Uterine smooth muscle cell (primary cell): ENCODE data around the gene LEO1. TPM values are rescaled to one million over a fixed set of nuclear protein-coding genes. Genes with fewer than 3 reads are reported as not detected.

Experiments used
- total RNA-seq: library from RNA; depleted of rRNA; stranded (reverse); fragments of >200 nt; gene quantifications from 2 replicates; pipeline ENCODE4 v1.2.3, GENCODE V29; 2014

The LEO1 gene
- total RNA-seq: 34.4 and 42.7 TPM in 2 replicates

DNA sequence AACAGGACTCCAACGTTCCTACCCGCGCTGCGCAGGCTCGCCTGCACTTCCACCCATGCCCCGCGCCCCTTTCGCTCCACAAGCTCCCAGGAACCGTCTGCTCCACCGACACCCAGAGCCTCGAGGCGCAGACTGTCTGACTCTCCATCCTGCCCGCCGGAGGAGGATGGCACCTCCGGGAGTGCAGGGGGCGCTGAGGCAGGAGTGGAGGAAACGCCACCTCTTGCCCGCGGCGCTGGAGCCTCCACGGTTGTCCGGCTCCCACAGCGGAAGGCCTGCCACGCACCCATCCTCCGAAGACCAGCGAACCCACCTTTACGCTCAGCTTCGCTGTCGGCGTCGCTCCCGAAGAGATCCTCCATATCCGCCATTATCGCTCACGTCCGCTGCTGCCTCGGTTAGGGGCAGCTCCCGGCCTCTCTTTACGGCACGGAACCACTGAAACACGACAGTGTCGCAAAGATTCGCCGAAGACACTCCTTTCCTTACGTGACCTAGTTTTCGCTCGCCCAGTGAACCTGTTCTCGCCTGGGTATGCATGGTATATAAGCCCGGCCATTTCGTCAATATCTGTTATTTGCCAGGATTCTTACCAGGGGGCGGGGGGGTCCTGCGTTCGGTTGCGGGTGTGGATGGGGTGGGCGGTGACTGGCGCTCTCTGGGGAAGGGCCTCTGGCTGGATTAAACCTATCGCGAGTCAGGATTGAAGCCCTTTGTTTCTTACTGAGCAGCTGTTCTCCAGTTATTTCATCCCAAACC is at the start of gene LEO1:
LEO1 (minus strand) TSS at position 404 of the 759 bp plus-strand sequence; CDS start at position 371, 33 bp downstream.

DNA sequence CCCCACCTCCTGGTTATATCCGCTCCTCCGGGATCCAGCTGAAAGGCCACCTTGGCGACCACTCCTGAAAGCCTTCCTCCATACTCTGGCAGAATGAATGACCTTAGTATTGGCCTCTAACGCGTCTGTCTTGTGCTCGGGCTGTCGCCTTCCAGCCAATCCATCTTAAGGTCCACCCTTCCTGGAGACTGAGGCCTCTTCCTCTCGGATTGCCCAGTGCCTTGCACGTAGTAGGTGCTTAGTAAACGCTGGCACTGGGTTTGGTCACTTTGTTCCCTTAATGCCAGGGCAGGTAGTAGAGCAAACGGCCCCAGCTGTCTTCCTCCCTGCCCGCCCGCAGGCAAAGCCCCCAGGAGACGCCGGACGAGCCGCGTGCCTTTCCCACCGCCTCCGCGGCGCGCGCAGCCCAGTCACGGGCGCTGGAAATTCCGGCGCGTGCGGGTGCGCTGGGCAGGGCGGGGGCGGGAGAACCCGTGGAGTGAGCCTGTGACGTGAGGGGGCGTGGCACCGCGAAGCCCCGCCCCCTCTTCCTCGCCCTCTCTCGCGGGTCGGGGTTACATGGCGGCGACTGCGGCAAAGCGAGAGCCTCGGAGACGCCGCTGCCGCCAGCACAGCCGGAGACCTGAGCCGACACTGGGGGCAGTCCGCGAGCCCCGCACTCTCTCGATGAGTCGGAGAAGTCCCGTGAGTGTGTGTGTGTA is 47.3 kb upstream of the LEO1 start, which contains the start of gene MAPK6:
MAPK6 (plus strand) TSS at position 527 of the 701 bp plus-strand sequence. CDS start 27,242 bp downstream, outside the sequence.

Other genes with a start within 250 kb of the LEO1 start
- 10.0 and 11.0 TPM in 2 replicates for gene LYSMD2, start 234.1 kb downstream of the LEO1 start, total RNA-seq
- 13.4 and 14.5 TPM in 2 replicates for gene TMOD2, start 220.2 kb downstream of the LEO1 start, total RNA-seq
- 39.1 and 43.3 TPM in 2 replicates for gene TMOD3, start 142.1 kb downstream of the LEO1 start, total RNA-seq
- 94.5 and 97.0 TPM in 2 replicates for gene MAPK6, start 47.4 kb upstream of the LEO1 start, total RNA-seq
- 0.37 TPM in 1 of 2 replicates, not detected in the other for gene BCL2L10, start 141.0 kb upstream of the LEO1 start, total RNA-seq
- 42.4 and 45.4 TPM in 2 replicates for gene GNB5, start 219.6 kb upstream of the LEO1 start, total RNA-seq